ENCODE data around the gene STX4.
"Not testable (repeated sequence)": the region's sequence is repeated elsewhere in the genome, so short reads cannot be mapped to it uniquely, and the experiment has no call there.

The STX4 gene

GRCh38 chr16:31010585-31011325 is 22.6 kb upstream of the STX4 start, which contains the start of gene STX1B:
STX1B (minus strand) TSS chr16:31010638; CDS start chr16:31010396, 242 bp downstream.
- no peaks in the 10 kb centered on the region for H3K9me3 ChIP-seq (ENCODE audit: control insufficient read depth, low read depth, low read length)
- H3K4me3 ChIP-seq (ENCODE audit: low read length): peak within 1 kb of the TSS; percentile 57
- no peak within 1 kb of the TSS for H3K27ac ChIP-seq (ENCODE audit: low read length)
- no peaks in the 10 kb centered on the region for H3K27me3 ChIP-seq (ENCODE audit: control insufficient read depth, insufficient read depth, low read length)
- no peaks in the 10 kb centered on the region for H3K4me1 ChIP-seq (ENCODE audit: control insufficient read depth, low read depth, low read length)
- no peak within 1 kb of the TSS for H3K9ac ChIP-seq (ENCODE audit: low read length)
- H3K36me3 ChIP-seq (ENCODE audit: control insufficient read depth, low read depth, low read length): no peaks in the 10 kb centered on the region

- not testable (repeated sequence) for H3K36me3 ChIP-seq (ENCODE audit: control insufficient read depth, low read depth, low read length)
These were observed 21.5 kb upstream of the STX4 start for GRCh38 chr16:31011815-31012214.

GRCh38 chr16:31013292-31013691 is 20.1 kb upstream of the STX4 start:
- not testable (repeated sequence) for H3K27ac ChIP-seq (ENCODE audit: low read length); H3K9me3 ChIP-seq (ENCODE audit: control insufficient read depth, low read depth, low read length); H3K27me3 ChIP-seq (ENCODE audit: control insufficient read depth, insufficient read depth, low read length); H3K9ac ChIP-seq (ENCODE audit: low read length); H3K4me1 ChIP-seq (ENCODE audit: control insufficient read depth, low read depth, low read length); H3K36me3 ChIP-seq (ENCODE audit: control insufficient read depth, low read depth, low read length); H3K4me3 ChIP-seq (ENCODE audit: low read length)

More at GRCh38 chr16:31011815-31012214, 21.5 kb upstream of the STX4 start:
- H3K27me3 ChIP-seq (ENCODE audit: control insufficient read depth, insufficient read depth, low read length); H3K4me3 ChIP-seq (ENCODE audit: low read length); H3K9ac ChIP-seq (ENCODE audit: low read length); H3K4me1 ChIP-seq (ENCODE audit: control insufficient read depth, low read depth, low read length); H3K27ac ChIP-seq (ENCODE audit: low read length); H3K9me3 ChIP-seq (ENCODE audit: control insufficient read depth, low read depth, low read length): not testable (repeated sequence)

DNA sequence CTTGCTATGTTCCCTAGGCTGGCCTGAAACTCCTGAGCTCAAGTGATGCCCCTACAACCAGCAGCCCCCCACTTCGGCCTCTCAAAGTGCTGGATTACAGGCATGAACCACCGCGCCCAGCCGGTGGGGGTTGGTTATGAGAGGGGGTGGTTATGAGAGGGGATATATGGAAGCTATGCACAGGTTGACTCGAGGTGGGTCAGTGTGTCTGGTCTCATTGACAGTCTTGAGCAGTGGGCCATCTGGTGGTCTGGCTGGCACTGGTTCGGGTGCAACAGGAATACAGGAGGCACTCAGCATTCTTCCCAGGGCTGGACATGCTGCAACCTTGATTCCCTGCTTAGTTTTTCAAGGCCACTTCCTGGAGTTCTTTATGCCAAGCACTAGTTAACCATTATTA is 17.3 kb upstream of the STX4 start:
- H3K27ac ChIP-seq (ENCODE audit: low read length): no peak overlapping the region
- H3K27me3 ChIP-seq (ENCODE audit: control insufficient read depth, insufficient read depth, low read length): no peaks in the 10 kb centered on the region
- H3K4me3 ChIP-seq (ENCODE audit: low read length): no peak overlapping the region
- H3K36me3 ChIP-seq (ENCODE audit: control insufficient read depth, low read depth, low read length): no peaks in the 10 kb centered on the region
- no peaks in the 10 kb centered on the region for H3K9me3 ChIP-seq (ENCODE audit: control insufficient read depth, low read depth, low read length)
- H3K9ac ChIP-seq (ENCODE audit: low read length): no peak overlapping the region
- H3K4me1 ChIP-seq (ENCODE audit: control insufficient read depth, low read depth, low read length): no peaks in the 10 kb centered on the region

- H3K9ac ChIP-seq (ENCODE audit: low read length); H3K4me3 ChIP-seq (ENCODE audit: low read length); H3K9me3 ChIP-seq (ENCODE audit: control insufficient read depth, low read depth, low read length): not testable (repeated sequence)
These were observed 15.6 kb upstream of the STX4 start for GRCh38 chr16:31017756-31018155.

GRCh38 chr16:31020536-31020935 is 12.8 kb upstream of the STX4 start:
- H3K27me3 ChIP-seq (ENCODE audit: control insufficient read depth, insufficient read depth, low read length): no peaks in the 10 kb centered on the region
- H3K4me3 ChIP-seq (ENCODE audit: low read length): no peak overlapping the region
- H3K36me3 ChIP-seq (ENCODE audit: control insufficient read depth, low read depth, low read length): no peaks in the 10 kb centered on the region
- no peak overlapping the region for H3K27ac ChIP-seq (ENCODE audit: low read length)
- no peaks in the 10 kb centered on the region for H3K9me3 ChIP-seq (ENCODE audit: control insufficient read depth, low read depth, low read length)
- no peaks in the 10 kb centered on the region for H3K4me1 ChIP-seq (ENCODE audit: control insufficient read depth, low read depth, low read length)
- H3K9ac ChIP-seq (ENCODE audit: low read length): no peak overlapping the region

More at GRCh38 chr16:31017756-31018155, 15.6 kb upstream of the STX4 start:
- H3K36me3 ChIP-seq (ENCODE audit: control insufficient read depth, low read depth, low read length); H3K27me3 ChIP-seq (ENCODE audit: control insufficient read depth, insufficient read depth, low read length); H3K27ac ChIP-seq (ENCODE audit: low read length); H3K4me1 ChIP-seq (ENCODE audit: control insufficient read depth, low read depth, low read length): not testable (repeated sequence)

- Histone ChIP-seq H3K4me1 (ENCODE audit: control insufficient read depth, low read depth, low read length) (no peaks in the 10 kb centered on the region), H3K27me3 (ENCODE audit: control insufficient read depth, insufficient read depth, low read length) (no peaks in the 10 kb centered on the region), H3K36me3 (ENCODE audit: control insufficient read depth, low read depth, low read length) (no peaks in the 10 kb centered on the region), H3K9me3 (ENCODE audit: control insufficient read depth, low read depth, low read length) (no peaks in the 10 kb centered on the region), H3K27ac (ENCODE audit: low read length) (no peak overlapping the region), H3K4me3 (ENCODE audit: low read length) (no peak overlapping the region), H3K9ac (ENCODE audit: low read length) (no peak overlapping the region)
These were observed 10.7 kb upstream of the STX4 start for GRCh38 chr16:31022544-31023251.

DNA sequence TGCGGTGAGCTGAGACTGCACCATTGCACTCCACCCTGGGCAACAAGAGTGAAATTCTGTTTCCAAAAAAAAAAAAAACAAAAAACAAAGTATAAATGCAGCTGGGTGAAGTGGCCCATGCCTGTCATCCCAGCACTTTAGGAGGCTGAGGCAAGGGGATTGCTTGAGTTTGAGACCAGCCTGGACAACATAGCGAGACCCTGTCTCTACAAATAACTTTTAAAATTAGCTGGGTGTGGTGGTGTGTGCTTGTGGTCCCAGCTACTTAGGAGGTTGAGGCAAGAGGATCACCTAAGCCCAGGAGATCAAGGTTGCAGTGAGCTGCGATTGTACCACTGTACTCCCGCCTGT is 10.1 kb upstream of the STX4 start:
- no peak overlapping the region for H3K9ac ChIP-seq (ENCODE audit: low read length)
- H3K27me3 ChIP-seq (ENCODE audit: control insufficient read depth, insufficient read depth, low read length): no peaks in the 10 kb centered on the region
- H3K9me3 ChIP-seq (ENCODE audit: control insufficient read depth, low read depth, low read length): no peaks in the 10 kb centered on the region
- H3K4me1 ChIP-seq (ENCODE audit: control insufficient read depth, low read depth, low read length): no peaks in the 10 kb centered on the region
- no peaks in the 10 kb centered on the region for H3K36me3 ChIP-seq (ENCODE audit: control insufficient read depth, low read depth, low read length)
- no peak overlapping the region for H3K4me3 ChIP-seq (ENCODE audit: low read length)
- no peak overlapping the region for H3K27ac ChIP-seq (ENCODE audit: low read length)

DNA sequence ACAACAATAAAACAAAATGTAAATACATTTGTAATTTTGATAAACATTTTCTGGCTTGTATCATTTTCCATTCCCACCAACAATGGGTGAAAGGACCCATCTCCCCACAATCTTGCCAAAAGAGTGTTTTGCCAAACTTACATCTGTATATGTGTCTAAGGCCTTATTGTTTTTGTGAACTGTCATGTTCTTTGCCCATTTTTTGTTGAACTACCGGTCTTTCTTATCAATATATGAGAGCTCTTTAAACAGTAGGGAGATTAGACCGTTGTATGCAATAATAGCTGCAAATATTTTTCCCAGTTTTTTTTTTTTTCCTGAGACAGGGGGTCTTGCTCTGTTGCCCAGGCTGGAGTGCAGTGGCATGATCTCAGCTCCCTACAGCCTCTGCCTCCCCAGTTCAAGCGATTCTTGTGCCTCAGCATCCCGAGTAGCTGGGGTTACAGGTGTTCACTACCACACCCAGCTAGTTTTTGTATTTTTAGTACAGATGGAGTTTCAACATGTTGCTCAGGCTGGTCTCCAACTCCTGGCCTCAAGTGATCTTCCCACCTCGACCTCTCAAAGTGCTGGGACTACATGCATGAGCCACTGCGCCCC is 9.6 kb upstream of the STX4 start:
- H3K9ac ChIP-seq (ENCODE audit: low read length): no peak overlapping the region
- no peaks in the 10 kb centered on the region for H3K27me3 ChIP-seq (ENCODE audit: control insufficient read depth, insufficient read depth, low read length)
- no peaks in the 10 kb centered on the region for H3K9me3 ChIP-seq (ENCODE audit: control insufficient read depth, low read depth, low read length)
- H3K36me3 ChIP-seq (ENCODE audit: control insufficient read depth, low read depth, low read length): no peaks in the 10 kb centered on the region
- no peak overlapping the region for H3K27ac ChIP-seq (ENCODE audit: low read length)
- no peaks in the 10 kb centered on the region for H3K4me1 ChIP-seq (ENCODE audit: control insufficient read depth, low read depth, low read length)
- H3K4me3 ChIP-seq (ENCODE audit: low read length): no peak overlapping the region

- H3K4me1 ChIP-seq (ENCODE audit: control insufficient read depth, low read depth, low read length): no peaks in the 10 kb centered on the region
- no peak overlapping the region for H3K9ac ChIP-seq (ENCODE audit: low read length)
These were observed 8.0 kb upstream of the STX4 start for GRCh38 chr16:31025339-31025738.

GRCh38 chr16:31029272-31029671 is 4.1 kb upstream of the STX4 start:
- peaks cover under 1% of the 10 kb centered on the region for H3K4me1 ChIP-seq (ENCODE audit: control insufficient read depth, low read depth, low read length)
- no peaks in the 10 kb centered on the region for H3K27me3 ChIP-seq (ENCODE audit: control insufficient read depth, insufficient read depth, low read length)
- no peak overlapping the region for H3K4me3 ChIP-seq (ENCODE audit: low read length)
- H3K9me3 ChIP-seq (ENCODE audit: control insufficient read depth, low read depth, low read length): no peaks in the 10 kb centered on the region
- H3K9ac ChIP-seq (ENCODE audit: low read length): no peak overlapping the region
- no peak overlapping the region for H3K27ac ChIP-seq (ENCODE audit: low read length)
- H3K36me3 ChIP-seq (ENCODE audit: control insufficient read depth, low read depth, low read length): no peaks in the 10 kb centered on the region

More at GRCh38 chr16:31025339-31025738, 8.0 kb upstream of the STX4 start:
- no peaks in the 10 kb centered on the region for H3K27me3 ChIP-seq (ENCODE audit: control insufficient read depth, insufficient read depth, low read length)
- H3K27ac ChIP-seq (ENCODE audit: low read length): no peak overlapping the region
- H3K36me3 ChIP-seq (ENCODE audit: control insufficient read depth, low read depth, low read length): no peaks in the 10 kb centered on the region
- no peak overlapping the region for H3K4me3 ChIP-seq (ENCODE audit: low read length)
- H3K9me3 ChIP-seq (ENCODE audit: control insufficient read depth, low read depth, low read length): no peaks in the 10 kb centered on the region
